ENCODE data around the gene PYROXD2. TPM values are rescaled to one million over a fixed set of nuclear protein-coding genes. Genes with fewer than 3 reads are reported as not detected.

PYROXD2 gene
- total and polyA plus RNA-seq, 10 of the 15 experiments (the other 5 are each of a cell fraction or from before 2014, with no cell fraction given), result 4.8 to 15.8 (median 11.1) TPM

- no peak for TF ChIP-seq CUX1 (IDR thresholded peaks at IDR 0.05; ENCODE audit: insufficient replicate concordance, low read depth, low read length)
- TF ChIP-seq, protein P1, sequence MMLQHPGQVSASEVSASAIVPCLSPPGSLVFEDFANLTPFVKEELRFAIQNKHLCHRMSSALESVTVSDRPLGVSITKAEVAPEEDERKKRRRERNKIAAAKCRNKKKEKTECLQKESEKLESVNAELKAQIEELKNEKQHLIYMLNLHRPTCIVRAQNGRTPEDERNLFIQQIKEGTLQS (IDR thresholded peaks at IDR 0.05; ENCODE audit: borderline replicate concordance, extremely low read depth, low read depth, low read length), result no peak
Measured at GRCh38 chr10:98369801-98370200, 45.2 kb downstream of the PYROXD2 start (continued).

GRCh38 chr10:98368644-98369043, 46.3 kb downstream of the PYROXD2 start:
- in situ Hi-C loops (cut with MboI), result no loop called here
- no peaks in the 10 kb centered on the region for H3K36me3 ChIP-seq (ENCODE audit: control insufficient read depth in 2 of 2, insufficient read depth in 2 of 2, low read length in 1 of 2)
- no peak for DNase-seq (ENCODE audit: low read depth, low spot score)
- no peaks in the 10 kb centered on the region for H3K9me3 ChIP-seq (replicated peaks; ENCODE audit: control insufficient read depth, insufficient read depth, low read length)
- CTCF ChIA-PET, result no interaction called here
- H3K79me2 ChIP-seq (ENCODE audit: control insufficient read depth, insufficient read depth, low read length), result no peaks in the 10 kb centered on the region
- no peak overlapping the region for H3K9ac ChIP-seq (ENCODE audit: control insufficient read depth, insufficient read depth, low read length)
- no TSS peak for BruUV-seq (replicated peaks)
- FAIRE-seq, result no peak
- POLR2A ChIA-PET, result no interaction called here
- H3K27ac ChIP-seq (ENCODE audit: control insufficient read depth, insufficient read depth), result no peak overlapping the region
- H3K4me1 ChIP-seq (ENCODE audit: control insufficient read depth, insufficient read depth, low read length), result peaks cover 10% of the 10 kb centered on the region
- no peaks in the 10 kb centered on the region for H4K20me1 ChIP-seq (ENCODE audit: control insufficient read depth, insufficient read depth)
- RAD21 ChIA-PET (ENCODE audit: unreplicated experiment), result no interaction called here
- no peak overlapping the region for H3K4me2 ChIP-seq (ENCODE audit: control insufficient read depth, insufficient read depth)
- no peak overlapping the region for H2AFZ ChIP-seq (ENCODE audit: control insufficient read depth, low read depth, low read length)
- SMC1A ChIA-PET (ENCODE audit: uncharacterized antibody, unreplicated experiment), result no interaction called here
- intact Hi-C loops (cut with micrococcal nuclease; ENCODE audit: unreplicated experiment), result no loop called here
- whole genome bisulfite sequencing (ENCODE audit: insufficient coverage, insufficient replicate concordance, low lambda C conversion rate, missing lambda C conversion rate), result 50% methylated on average over 2 of the region's 2 CpGs
- ATAC-seq, result no peak
- no peaks in the 10 kb centered on the region for H3K27me3 ChIP-seq (replicated peaks in 1 of 2; ENCODE audit: control insufficient read depth in 2 of 2, insufficient read depth in 2 of 2, low read length in 1 of 2)
- H3K4me3 ChIP-seq, result no peak overlapping the region
- TF ChIP-seq HSF1 (IDR thresholded peaks at IDR 0.05; ENCODE audit: low read depth, low read length) (no peak), SUZ12 (IDR thresholded peaks at IDR 0.05; ENCODE audit: unreplicated experiment) (no peak), ZNF384 (IDR thresholded peaks at IDR 0.05; ENCODE audit: borderline replicate concordance, low read depth, low read length) (no peak), POU2F2 (IDR thresholded peaks at IDR 0.05; ENCODE audit: borderline replicate concordance, low read depth, low read length) (no peak), SMAD1 (IDR thresholded peaks at IDR 0.05; ENCODE audit: low read depth, partially characterized antibody) (no peak), CUX1 (IDR thresholded peaks at IDR 0.05; ENCODE audit: insufficient replicate concordance, low read depth, low read length) (no peak), BCL11A (IDR thresholded peaks at IDR 0.05; ENCODE audit: low read depth, low read length) (no peak)
- TF ChIP-seq, protein P2, sequence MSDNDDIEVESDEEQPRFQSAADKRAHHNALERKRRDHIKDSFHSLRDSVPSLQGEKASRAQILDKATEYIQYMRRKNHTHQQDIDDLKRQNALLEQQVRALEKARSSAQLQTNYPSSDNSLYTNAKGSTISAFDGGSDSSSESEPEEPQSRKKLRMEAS (IDR thresholded peaks at IDR 0.05; ENCODE audit: low read depth, low read length), result no peak

Data from GM12878 (cell line).